Testis (tissue), 2 donors: ENCODE measurements around the gene BCCIP.

Experiments used
- CTCF ChIP-seq, 3 experiments: fragments of 450-650 bp in 2 of 3; fragments of 200-600 bp in 1 of 3; sonication (generic) in 1 of 3; IDR thresholded peaks; one replicate each; pipeline ENCODE4 v1.5.1; 2016 to 2019; ENCODE audit warnings: antibody characterized with exemption in 3 of 3, mild to moderate bottlenecking in 2 of 3, moderate library complexity in 1 of 3
- POLR2A ChIP-seq: fragments of 450-650 bp; IDR thresholded peaks from one replicate; pipeline ENCODE4 v1.6.1; 2017; ENCODE audit warnings: antibody characterized with exemption, mild to moderate bottlenecking, moderate library complexity

- no peak for TF ChIP-seq CTCF (IDR thresholded peaks at IDR 0.05)
- TF ChIP-seq POLR2A, result no peak
Measured at GRCh38 chr10:125778556-125778955, 44.8 kb upstream of the BCCIP start.
